ENCODE results near the gene KRT31.

- TF ChIP-seq SUZ12 (IDR thresholded peaks at IDR 0.05) (no peak), FOXK2 (IDR thresholded peaks at IDR 0.05) (no peak), FOXM1 (IDR thresholded peaks at IDR 0.05; ENCODE audit: borderline replicate concordance) (no peak), ELF4 (IDR thresholded peaks at IDR 0.05) (no peak), BHLHE40 (IDR thresholded peaks at IDR 0.05; ENCODE audit: borderline replicate concordance) (no peak), ARNT (IDR thresholded peaks at IDR 0.05) (no peak), PKNOX1 (IDR thresholded peaks at IDR 0.05) (no peak)
Measured at GRCh38 chr17:41345992-41346391, 51.4 kb downstream of the KRT31 start.
